NCI-H1417 (cell line): ENCODE data around the gene UBE2J2.
"Not testable (repeated sequence)": the region's sequence is repeated elsewhere in the genome, so short reads cannot be mapped to it uniquely, and the experiment has no call there.

Experiments used
- DNase-seq, 3 experiments: peaks; one replicate each; lab custom pipeline; 2025; lab: John Stamatoyannopoulos, UW

UBE2J2 gene

DNA sequence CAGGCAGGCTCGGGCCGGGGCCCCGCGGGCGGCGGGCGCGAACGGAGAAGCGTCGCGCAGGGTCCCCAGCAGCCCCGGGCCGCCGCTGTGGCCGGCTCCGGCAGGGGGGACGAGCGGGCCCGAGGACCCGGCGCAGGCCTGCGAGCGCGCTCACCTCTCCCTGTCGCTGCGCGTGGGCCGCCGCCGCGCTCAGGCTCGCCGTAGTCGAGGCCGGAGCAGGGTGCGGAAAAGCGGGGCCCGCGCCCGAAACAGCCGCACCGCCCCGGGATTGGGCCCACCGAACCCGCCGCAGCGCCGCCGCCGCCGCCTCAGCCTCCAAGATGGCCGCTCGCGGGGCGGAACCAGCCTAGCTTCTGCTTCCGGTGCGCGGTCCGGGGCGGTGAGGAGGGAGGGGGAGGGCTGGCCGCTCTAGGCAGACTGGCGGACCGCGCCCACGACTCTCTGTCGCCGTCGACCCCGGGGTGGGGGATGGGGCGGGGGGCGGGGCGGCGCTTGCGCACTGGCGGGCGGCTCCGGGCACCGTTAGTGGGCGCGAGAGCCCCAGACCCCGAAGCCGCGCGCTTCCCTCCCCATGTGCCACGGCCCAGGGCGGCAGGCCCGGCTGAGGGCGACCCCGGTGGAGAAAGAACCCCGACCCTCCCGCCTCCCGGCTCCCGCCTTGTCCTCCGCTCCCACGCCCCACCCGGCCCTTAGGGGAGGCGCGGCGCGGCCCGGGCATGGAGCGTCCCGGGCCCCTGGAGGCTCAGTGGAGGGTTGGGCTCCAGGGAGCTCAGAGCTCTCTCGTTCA, at the start of gene UBE2J2:
Gene UBE2J2 (minus strand): TSS at position 343 of the 787 bp plus-strand sequence. CDS start 5,862 bp downstream, outside the sequence.
- DNase-seq = peak; percentile 80 to 90 (median 89)

DNA sequence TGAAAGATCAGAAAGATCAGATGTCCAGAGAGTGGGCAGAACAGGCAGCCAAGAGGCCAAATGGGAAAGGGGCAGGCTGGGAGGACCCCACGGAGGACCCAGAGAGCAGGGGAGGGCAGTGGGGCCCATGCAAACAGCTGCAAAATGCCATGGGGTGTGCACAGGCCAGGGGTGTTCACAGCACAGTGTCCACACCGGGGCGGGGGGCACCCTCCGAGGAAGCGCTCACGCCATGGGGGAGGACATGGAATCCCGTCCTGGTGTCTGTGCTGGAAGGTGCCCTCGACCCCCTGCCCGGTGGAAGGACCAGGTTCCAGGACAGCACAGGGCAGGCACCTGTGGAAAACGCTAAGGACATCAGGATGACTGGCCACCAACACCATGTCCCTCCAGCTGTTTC, 49.3 kb upstream of the UBE2J2 start:
- no peak for DNase-seq

DNA sequence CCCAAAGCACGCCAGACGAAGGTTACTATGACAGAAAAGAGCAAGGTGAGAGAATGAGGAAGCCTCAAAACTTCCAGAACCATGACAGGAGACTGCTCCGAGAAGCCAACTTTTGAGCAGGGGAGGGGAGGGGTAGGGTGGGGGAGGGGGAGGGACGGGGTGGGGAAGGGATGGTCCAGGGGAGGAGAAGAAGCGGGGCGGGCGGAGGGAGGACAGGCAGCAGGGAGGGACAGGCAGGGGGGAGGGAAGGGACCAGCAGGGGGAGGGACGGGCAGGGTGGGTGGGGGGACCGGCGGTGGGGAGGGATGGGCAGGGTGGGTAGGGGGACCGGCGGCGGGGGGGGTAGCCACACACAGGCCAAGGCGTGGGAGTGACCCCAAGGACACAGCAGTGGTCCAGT, 48.8 kb upstream of the UBE2J2 start:
- no peak for DNase-seq

DNA sequence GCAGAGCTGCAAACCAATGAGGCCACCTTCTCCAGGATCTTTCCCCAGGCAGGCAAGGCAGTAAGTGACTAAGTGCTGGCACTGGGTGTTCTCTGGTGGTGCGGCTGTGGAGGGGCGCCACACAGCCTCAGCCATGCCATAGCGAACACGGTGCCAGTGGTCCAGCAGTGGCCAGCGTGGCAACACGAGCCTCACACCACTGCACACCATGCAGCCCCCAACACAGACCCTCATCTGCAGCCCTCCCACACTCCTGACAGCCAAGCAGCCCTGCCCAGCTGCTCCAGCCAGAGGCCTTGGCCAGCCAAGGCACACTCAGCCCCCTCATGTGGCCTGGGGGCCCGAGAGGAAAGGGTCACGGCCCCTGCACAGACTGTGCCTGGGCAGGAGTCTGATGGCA, 47.8 kb upstream of the UBE2J2 start:
- no peak for DNase-seq

DNA sequence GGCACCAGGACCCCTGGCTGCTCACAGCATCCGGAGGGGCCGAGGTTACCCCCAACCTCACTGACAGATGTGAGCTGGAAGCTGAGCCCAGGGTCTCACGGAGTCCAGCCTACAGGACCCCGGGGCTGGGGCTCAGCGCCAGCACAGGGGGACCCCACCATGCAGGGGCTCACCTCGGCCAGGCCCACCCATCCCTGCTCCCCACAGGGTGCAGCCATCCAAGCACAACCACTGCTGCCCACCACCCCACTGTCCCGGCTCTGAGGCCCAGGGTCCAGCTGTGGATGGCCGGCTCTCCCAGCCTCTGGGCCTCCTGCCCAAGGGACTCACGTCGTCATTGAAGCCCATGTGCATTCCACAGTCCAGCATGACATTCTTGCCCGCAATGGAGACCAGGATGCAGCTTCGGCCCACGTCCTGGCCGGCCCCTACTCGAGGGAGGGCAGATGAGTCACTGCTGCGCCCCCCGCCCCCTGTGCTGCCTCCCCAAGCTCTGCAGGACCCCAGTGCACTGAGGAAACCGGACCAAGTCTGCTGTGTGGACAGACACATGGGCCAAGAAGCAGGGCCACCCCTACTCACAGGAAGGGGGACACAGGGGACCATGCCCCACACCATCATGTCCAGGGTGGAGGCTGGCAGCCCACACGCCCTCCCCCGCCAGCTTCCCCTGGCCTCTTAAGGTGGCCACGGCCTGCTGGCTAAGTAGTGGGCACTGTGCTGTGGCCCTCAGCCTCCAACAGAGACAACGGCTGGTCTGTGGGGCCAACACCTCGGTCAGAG, 47.2 kb upstream of the UBE2J2 start:
- no peak for DNase-seq

DNA sequence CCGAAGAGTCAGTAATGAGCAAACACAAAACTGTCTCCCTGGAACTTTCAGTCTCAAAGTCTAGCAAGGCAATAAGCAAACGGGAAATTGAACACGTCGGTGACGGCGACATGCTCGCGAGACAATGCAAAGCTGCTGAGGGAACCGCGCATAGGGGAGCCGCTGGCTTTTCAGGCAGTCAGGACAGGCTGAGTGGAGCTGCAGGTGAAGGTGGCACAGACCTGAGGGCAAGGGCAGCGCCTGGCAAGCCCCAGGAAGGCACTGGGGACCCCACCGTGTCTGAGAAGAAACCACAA, 45.9 kb upstream of the UBE2J2 start:
- DNase-seq = no peak

DNA sequence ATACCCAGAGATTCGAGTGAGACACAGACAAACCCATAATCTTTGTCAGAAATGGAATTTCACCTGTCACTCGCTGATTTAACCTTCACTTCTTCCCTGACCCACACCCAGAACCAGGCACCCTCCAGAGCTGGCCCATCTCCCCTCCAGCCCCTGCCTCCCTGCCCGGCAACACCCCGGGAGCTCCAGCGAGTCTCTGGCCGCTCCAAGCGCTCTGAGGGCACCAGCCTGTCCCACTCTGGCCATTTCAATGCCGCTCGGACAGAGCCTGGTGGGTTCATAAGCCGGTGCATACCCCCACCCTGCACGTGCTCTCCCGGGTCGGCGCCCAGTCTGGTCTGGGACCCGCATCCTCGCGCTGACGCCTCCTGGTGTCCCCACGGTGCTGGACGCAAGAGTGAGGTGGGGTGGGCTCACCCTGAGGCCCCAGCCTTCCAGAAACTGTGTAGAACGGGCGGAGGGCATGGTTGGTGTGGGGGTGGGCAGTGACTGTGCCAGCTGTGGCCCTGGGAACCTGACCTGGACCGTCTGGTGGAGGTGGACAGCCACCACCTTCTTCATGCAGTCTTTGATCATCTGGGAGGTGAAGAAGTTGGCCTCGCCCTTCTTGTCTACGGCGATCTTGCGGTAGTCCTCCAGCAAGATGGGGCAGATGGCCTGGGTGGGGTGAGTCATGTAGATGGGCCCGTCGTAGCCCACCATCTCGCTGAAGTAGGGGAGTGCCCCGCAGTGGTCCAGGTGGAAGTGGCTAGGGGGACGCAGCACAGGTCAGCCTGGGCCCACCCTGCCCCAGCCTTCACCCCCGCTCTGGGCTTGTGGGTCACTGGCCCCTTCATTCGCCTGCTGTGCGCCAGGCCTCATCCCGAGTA, 45.4 kb upstream of the UBE2J2 start:
- DNase-seq = no peak

DNA sequence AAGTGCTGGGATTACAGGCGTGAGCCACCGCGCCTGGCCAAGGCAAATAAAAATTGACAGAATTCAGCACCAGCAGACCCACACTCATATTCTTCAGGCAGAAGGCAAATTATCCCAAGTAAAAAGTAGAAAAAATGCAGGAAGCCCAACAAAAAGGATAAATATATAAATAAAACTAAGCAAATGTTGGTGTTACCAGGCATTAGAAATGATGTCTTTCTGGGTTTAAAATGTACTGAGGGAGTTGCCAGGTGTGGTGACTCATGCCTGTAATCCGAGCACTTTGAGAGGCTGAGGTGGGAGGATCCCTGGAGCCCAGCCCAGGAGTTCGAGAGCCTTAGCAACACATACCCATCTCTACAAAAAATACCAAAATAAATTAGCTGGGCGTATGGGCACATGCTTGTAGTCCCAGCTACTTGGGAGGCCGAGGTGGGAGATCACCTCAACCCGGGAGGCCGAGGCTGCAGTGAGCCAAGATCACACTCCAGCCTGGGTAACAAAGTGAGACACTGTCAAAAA, 44.5 kb upstream of the UBE2J2 start:
- peak in 2 of 3 experiments; percentile 23 to 41 for DNase-seq

DNA sequence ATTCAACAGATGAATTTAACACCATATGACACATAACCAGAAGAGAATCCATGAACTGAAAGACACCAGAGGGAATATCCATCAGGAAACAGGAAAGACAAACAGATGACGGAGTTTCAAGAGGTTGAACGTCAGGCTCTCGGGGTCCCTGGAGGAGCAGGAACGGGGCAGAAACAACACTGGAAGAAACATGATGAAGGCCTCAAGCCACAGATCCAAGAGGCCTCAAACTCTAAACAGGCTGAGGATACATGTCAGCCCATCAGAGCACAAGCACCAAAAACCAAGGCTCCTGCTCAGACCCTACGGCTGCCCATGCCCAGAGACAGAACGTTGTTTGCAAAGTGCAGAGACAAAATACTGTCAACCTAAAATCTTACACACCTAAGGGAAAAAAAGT, 43.8 kb upstream of the UBE2J2 start:
- DNase-seq = no peak

DNA sequence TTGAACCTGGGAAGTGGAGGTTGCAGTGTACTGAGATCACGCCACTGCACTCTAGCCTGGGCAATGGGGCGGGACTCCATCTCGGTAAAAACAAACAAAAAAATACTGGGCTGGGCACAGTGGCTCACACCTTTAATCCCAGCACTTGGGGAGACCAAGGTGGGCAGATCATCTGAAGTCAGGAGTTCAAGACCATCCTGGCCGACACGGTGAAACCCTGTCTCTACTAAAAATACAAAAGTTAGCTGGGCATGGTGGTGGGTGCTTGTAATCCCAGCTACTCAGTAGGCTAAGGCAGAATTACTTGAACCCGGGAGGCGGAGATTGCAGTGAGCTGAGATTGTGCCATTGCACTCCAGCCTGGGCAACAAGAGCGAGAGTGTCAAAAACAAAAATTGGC, 42.5 kb upstream of the UBE2J2 start:
- DNase-seq = not testable (repeated sequence)

DNA sequence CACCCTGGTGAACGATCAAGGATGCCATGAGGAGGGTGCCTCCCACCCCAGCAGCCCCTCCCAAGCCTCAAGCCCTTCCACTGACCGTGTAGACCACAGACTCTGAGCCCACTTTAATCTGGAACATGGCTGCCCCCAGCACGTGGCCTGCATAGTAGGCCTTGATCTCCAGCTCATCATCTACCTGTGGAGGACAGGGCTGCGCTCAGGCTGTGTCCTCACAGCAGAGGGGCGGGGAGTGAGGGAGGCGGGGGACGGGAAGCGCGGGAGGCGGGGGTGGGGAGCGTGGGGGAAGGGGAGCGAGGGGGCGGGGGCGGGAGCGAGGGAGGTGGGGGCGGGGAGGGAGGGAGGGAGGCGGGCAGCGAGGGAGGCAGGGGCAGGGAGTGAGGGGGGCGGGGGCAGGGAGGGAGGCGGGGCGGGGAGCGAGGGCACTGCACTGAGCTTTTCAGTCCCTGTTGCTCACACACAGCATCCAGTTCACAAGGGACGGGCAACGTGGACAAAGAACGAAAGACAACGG, 41.8 kb upstream of the UBE2J2 start:
- DNase-seq = no peak

DNA sequence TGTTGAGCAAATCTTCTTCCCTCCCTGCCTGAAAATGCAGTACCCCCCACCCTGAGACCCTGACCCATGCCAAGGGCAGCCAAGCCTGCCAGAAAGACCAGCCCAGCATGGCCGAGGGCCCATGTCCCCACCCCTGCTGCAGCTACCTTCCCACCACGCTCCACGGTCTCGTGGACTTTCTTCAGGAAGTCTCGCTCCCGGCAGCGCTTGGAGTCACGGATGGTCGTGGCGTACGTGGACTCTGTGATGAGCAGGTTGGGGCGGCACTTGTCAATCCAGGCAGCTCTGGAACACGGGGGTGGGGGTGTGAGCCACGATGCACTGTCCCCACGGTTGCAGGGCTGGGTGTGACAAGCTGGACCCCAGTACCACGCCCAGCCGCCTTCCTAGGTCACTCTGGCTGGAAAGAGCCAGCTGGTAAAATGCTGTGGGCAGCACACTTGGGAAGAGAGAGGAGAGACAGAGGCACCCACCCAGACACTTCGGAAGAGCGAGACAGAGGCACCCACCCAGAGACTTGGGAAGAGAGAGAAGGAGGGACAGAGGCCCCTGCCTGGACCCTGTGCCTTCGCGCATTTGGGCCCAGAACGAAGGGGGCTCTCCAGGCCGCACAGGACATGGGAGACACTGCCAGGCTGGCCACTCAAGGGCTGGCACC, 41.2 kb upstream of the UBE2J2 start:
- no peak for DNase-seq

DNA sequence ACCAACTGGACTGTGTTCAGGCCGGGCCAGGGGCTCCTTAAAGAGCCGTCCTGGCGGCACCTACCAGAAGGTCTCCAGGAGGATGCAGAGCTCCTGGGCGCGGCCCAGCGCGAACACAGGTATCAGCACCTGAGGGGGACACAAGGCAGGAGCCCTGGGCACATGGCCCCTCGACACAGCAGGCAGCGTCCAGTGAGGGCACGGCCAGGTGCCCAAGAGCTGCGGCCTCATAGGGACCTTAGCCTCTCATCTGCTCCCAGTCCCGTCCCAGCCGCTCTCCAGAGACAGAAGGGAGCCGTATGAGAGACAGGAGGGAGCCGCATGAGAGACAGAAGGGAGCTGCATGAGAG, 40.6 kb upstream of the UBE2J2 start:
- DNase-seq = no peak

DNA sequence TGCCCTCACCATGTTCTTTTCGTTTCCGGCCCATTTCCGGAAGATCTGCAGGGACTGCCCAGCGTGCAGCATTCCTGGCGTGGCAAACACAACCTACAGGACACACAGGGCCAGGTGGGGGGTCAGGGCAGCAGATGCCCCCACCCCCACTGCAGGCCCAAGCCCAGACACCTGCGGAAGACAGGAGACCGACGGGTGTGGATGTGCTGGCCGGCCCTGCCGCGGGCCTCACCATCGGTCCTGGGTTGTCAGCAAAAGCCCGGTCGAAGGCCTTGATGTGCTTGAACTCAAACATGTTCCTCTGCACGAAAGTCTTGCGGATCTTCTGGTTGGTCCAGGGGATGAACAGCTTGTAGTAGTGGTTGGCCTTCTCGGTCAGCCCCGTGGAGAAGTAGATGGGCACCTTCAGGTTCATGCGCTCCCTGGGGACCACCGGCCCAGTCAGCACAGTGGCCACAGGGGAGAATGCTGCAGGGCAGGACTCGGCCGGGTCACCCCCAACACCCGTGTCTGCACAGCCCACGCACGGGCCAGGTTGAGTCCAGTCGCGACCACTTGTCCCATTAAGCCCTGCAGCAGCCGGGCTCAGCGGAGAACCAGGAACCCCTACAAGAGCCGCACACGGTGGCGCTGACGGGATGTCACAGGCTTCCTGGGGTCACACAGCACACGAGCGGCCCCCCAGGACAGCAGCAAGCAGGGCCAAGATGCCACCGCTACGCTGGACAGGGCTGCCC, 40.0 kb upstream of the UBE2J2 start:
- no peak for DNase-seq

DNA sequence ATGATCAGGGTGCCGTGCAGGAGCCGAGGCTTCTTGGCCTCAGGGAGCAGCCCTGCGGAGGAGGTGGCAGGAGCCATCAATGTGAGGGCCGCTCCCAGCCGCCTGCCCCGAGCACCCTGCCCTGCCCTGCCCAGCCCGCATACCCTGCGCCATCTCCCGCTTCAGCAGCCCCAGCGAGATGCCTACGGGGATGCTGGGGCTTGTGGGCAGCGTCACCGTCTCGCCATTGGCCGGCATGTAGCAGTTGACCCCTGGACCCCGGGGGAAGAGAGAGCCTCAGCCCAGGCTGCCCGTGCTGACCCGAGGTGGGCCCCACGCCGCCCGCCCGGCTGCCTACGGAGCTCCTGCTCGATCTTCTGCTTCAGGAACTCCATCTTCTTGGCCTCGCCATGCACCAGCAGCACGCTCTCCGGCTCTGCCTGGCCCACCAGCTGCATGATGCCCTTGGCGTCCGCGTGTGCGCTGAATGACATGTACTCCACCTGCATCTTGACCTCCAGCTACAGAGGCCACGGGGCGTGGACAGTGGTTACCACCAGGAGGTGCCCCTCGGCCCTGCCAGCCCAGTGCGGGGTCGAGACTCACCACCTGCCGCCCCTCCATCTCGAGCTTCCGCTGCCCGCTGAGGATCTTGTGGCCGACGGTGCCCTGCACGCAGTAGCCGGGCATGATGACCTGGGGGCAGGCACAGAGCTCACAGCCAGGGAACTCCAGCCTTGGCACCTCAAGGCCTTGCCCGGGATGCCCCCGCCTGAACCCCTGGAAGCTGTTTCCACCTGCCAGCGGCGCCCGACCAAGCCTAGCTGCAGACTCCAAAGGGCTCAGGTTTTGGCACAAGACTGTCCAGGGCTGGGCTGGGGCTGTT, 39.0 kb upstream of the UBE2J2 start:
- no peak for DNase-seq

DNA sequence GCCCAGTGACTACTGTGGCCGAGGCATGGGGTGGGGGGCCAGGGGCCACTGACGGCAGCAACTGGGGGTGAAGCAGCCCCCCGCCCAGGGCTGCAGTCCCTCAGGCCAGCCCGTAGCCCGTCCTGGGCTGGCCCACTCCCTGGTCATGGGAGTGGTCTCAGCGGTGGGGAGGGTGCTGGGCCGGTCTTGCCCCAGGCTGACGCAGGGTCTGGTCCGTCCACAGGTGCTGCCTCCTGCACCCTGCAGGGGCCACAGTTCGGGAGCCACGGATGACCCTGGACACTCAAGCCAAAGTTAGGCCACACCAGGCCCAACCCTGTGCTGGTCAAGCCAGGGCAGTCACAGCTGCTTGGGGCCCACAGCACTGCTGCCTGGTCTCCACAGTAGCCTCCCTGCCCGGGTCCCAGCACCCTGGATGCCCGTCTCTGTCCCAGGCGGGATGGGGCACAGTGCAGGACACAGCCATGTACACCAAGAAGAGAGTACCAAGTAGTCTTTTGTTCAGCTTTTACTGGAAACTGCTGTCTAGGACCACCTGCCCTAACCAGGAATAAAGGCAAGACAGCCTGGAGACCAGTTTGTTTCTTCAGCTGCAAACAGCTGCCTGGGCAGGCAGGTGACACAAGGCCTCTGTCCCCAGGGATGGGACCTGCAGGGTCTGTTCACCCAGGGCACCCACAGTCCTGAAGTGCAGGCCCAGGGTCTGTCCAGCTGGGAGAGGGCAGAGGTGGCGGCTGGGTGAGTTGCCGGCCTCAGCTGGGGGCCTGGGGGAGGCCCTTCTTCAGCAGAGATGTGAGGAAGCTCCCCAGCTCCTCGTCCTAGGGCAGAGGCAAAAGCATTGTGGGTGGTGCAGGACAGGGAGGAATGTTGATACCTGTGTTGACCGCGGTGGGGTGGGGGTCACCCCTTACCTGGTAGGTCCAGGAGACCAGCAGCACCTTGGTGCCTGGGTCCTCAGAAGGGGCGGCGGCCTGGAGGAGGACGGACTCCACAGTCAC, 37.8 kb upstream of the UBE2J2 start:
- DNase-seq = no peak

DNA sequence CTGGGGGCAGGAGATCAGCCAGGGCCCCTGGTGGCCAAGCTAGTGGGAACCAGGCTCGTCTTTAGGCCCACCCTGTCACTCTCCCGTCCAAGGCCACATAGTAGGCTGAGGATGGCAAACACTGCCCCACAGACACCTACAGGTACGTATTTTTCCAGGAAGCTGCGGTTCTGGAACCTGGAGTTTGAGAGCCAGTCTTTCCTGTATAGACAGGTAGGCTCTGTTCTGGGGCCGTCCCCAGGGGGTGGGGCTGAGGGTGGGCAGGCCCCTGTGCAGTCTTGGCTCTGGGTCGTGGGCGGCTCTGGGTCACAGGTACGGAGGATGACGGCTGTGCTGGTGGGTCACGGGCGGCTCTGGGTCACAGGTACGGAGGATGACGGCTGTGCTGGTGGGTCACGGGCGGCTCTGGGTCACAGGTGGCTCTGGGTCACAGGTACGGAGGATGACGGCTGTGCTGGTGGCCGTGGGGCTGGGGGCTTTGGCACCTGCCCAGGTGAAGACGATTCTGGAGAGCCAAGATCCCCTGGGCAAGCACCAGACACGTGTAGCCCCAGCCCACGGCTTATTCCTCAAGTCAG, 36.9 kb upstream of the UBE2J2 start:
- no peak for DNase-seq

DNA sequence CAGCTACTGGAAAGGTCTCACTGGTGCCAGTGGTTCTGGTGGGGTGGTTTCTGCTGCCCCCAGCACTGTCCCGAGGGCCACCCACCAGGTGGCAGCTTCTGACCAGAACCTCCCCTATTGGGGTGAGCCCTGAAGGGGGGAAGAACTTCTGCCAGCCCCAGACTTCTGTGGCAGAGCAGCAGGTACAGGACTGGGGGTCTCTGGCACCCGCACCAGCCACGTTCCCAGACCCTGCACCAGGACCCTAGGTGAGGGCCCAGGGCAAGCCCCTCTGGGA, 36.4 kb upstream of the UBE2J2 start:
- no peak for DNase-seq
